Pons (tissue), 1 donor: ENCODE results near the gene POLA1.

ENCODE experiments used
- DNase-seq: peaks from one replicate; pipeline ENCODE4 v3.0.0-alpha.2; 2016; ENCODE audit warnings: low spot score

POLA1 gene

GRCh38 chrX:24876530-24877287 is 183.0 kb downstream of the POLA1 start:
- no peak for DNase-seq

- no peak for DNase-seq
Measured at GRCh38 chrX:24877288-24877664, 183.6 kb downstream of the POLA1 start.

- DNase-seq = no peak
Measured at GRCh38 chrX:24877854-24878650, 184.3 kb downstream of the POLA1 start.

- no peak for DNase-seq
Measured at GRCh38 chrX:24879679-24880078, 186.0 kb downstream of the POLA1 start.

- no peak for DNase-seq
Measured at GRCh38 chrX:24886916-24887315, 193.2 kb downstream of the POLA1 start.

GRCh38 chrX:24890677-24891076 is 197.0 kb downstream of the POLA1 start:
- no peak for DNase-seq

- DNase-seq = no peak
Measured at GRCh38 chrX:24899391-24899790, 205.7 kb downstream of the POLA1 start.

- no peak for DNase-seq
Measured at GRCh38 chrX:24900234-24900633, 206.5 kb downstream of the POLA1 start.

GRCh38 chrX:24902806-24903205 is 209.1 kb downstream of the POLA1 start:
- no peak for DNase-seq

GRCh38 chrX:24918715-24919114 is 225.0 kb downstream of the POLA1 start:
- DNase-seq = no peak

GRCh38 chrX:24920769-24921168 is 227.1 kb downstream of the POLA1 start:
- DNase-seq = no peak

GRCh38 chrX:24925430-24925829 is 231.7 kb downstream of the POLA1 start:
- no peak for DNase-seq

- DNase-seq = no peak
Measured at GRCh38 chrX:24927372-24927771, 233.7 kb downstream of the POLA1 start.

GRCh38 chrX:24928114-24928513 is 234.4 kb downstream of the POLA1 start:
- no peak for DNase-seq

GRCh38 chrX:24934279-24934678 is 240.6 kb downstream of the POLA1 start:
- no peak for DNase-seq

GRCh38 chrX:24945009-24945408 is 251.3 kb downstream of the POLA1 start:
- DNase-seq = no peak

GRCh38 chrX:24946369-24946768 is 252.7 kb downstream of the POLA1 start:
- DNase-seq = no peak

GRCh38 chrX:24954732-24955131 is 261.0 kb downstream of the POLA1 start:
- no peak for DNase-seq

GRCh38 chrX:24955372-24955930 is 261.7 kb downstream of the POLA1 start:
- no peak for DNase-seq

GRCh38 chrX:24956828-24957227 is 263.1 kb downstream of the POLA1 start:
- no peak for DNase-seq

GRCh38 chrX:24961809-24962208 is 268.1 kb downstream of the POLA1 start:
- DNase-seq = no peak

GRCh38 chrX:24963823-24964222 is 270.1 kb downstream of the POLA1 start:
- no peak for DNase-seq

- no peak for DNase-seq
Measured at GRCh38 chrX:24965372-24965771, 271.7 kb downstream of the POLA1 start.
